Endothelial cell of umbilical vein (primary cell): Measurements from ENCODE around the gene RNLS. TPM values are rescaled to one million over a fixed set of nuclear protein-coding genes. Genes with fewer than 3 reads are reported as not detected.

ENCODE experiments used
- BruUV-seq: library from RNA; stranded (reverse); fragments of 400-500 nt; replicated peaks from 2 replicates; lab custom pipeline; 2021; lab: Mats Ljungman, UMichigan
- CTCF ChIA-PET: fragments of 300-600, 350-600 bp; sonication (Branson Sonifier 250); formaldehyde crosslinking; loops from one replicate; lab custom pipeline; 2021; ENCODE audit warnings: antibody characterized with exemption, inconsistent platforms; lab: Charles Lee
- POLR2A ChIA-PET: fragments of 300-600, 350-600 bp; sonication (Branson Sonifier 250); formaldehyde crosslinking; loops from one replicate; lab custom pipeline; 2021; ENCODE audit warnings: antibody characterized with exemption, inconsistent platforms; lab: Charles Lee
- DNase-seq: peaks from one replicate; pipeline ENCODE4 v3.0.0-alpha.2; 2011; ENCODE audit warnings: low read depth, low spot score
- FAIRE-seq: peaks from 2 replicates; lab custom pipeline; 2011; peaks lifted over from hg19 to GRCh38; lab: Jason Lieb, UNC
- H2AFZ ChIP-seq: 2 replicates; pipeline ENCODE4 v1.6.0; 2012; ENCODE audit warnings: low read depth, low read length, control low read depth, inconsistent platforms
- H3K27ac ChIP-seq: 2 replicates; pipeline ENCODE4 v1.5.1; 2011; ENCODE audit warnings: low read depth, mild to moderate bottlenecking, control low read depth, low read length, moderate library complexity; ENCODE audit not compliant: insufficient read depth
- H3K27me3 ChIP-seq, 2 experiments: 2 replicates each; pipeline versions ENCODE4 v1.6.0 to v1.6.1; 2011; ENCODE audit warnings: low read length in 2 of 2, mixed read lengths in 1 of 2; ENCODE audit not compliant: control insufficient read depth in 2 of 2, insufficient read depth in 2 of 2
- H3K36me3 ChIP-seq, 2 experiments: 2 replicates in 1 of 2; 3 replicates in 1 of 2; pipeline ENCODE4 v1.5.1; 2011; ENCODE audit warnings: low read length in 2 of 2, mild to moderate bottlenecking in 1 of 2, moderate library complexity in 1 of 2; ENCODE audit not compliant: control insufficient read depth in 2 of 2, insufficient read depth in 2 of 2; ENCODE audit errors: extremely low read depth in 1 of 2
- H3K4me1 ChIP-seq: 3 replicates; pipeline ENCODE4 v1.5.1; 2011; ENCODE audit warnings: mild to moderate bottlenecking, low read length; ENCODE audit not compliant: control insufficient read depth, insufficient read depth; ENCODE audit errors: extremely low read depth
- H3K4me2 ChIP-seq: 2 replicates; pipeline ENCODE4 v1.6.1; 2011; ENCODE audit warnings: low read length, control low read depth, mixed read lengths; ENCODE audit not compliant: insufficient read depth
- H3K4me3 ChIP-seq, 3 experiments: fragments of 200-600 bp in 1 of 3; sonication (generic), shearing (Covaris generic) in 1 of 3; replicated peaks in 1 of 3; 2 replicates each; pipeline ENCODE4 v1.5.1; 2011 to 2016; ENCODE audit warnings: control low read depth in 3 of 3, low read length in 3 of 3, mild to moderate bottlenecking in 2 of 3, inconsistent platforms in 1 of 3, low read depth in 1 of 3, moderate library complexity in 1 of 3; ENCODE audit not compliant: insufficient read depth in 1 of 3
- H3K79me2 ChIP-seq: 2 replicates; pipeline ENCODE4 v1.6.0; 2012; ENCODE audit warnings: low read length, inconsistent platforms; ENCODE audit not compliant: control insufficient read depth, insufficient read depth
- H3K9ac ChIP-seq: replicated peaks from 2 replicates; pipeline ENCODE3; 2011; ENCODE audit warnings: low read length, control low read depth; ENCODE audit not compliant: insufficient read depth; ENCODE audit errors: extremely low read depth
- H3K9me1 ChIP-seq: replicated peaks from 3 replicates; pipeline ENCODE4 v1.6.0; 2011; ENCODE audit warnings: mild to moderate bottlenecking, low read length; ENCODE audit not compliant: control insufficient read depth, insufficient read depth; ENCODE audit errors: extremely low read depth
- H3K9me3 ChIP-seq: replicated peaks from 2 replicates; pipeline ENCODE4 v1.5.1; 2012; ENCODE audit warnings: low read length, inconsistent platforms; ENCODE audit not compliant: control insufficient read depth, insufficient read depth
- H4K20me1 ChIP-seq: replicated peaks from 2 replicates; pipeline ENCODE3; 2011; ENCODE audit warnings: mild to moderate bottlenecking, low read length; ENCODE audit not compliant: control insufficient read depth, insufficient read depth; ENCODE audit errors: extremely low read depth
- EZH2 ChIP-seq: IDR thresholded peaks from 2 replicates; pipeline ENCODE4 v1.6.1; 2012; ENCODE audit warnings: borderline replicate concordance, low read depth, mild to moderate bottlenecking, moderate library complexity, low read length, inconsistent platforms; ENCODE audit not compliant: severe bottlenecking
- FOS ChIP-seq: IDR thresholded peaks from 2 replicates; pipeline ENCODE4 v1.6.1; 2011; ENCODE audit warnings: mild to moderate bottlenecking, low read length, moderate library complexity, borderline replicate concordance; ENCODE audit not compliant: insufficient read depth
- GATA2 ChIP-seq: IDR thresholded peaks from 2 replicates; pipeline ENCODE4 v1.7.0; 2011; ENCODE audit warnings: low read depth, mild to moderate bottlenecking, moderate library complexity, mixed read lengths, low read length; ENCODE audit not compliant: insufficient read length, insufficient read depth
- JUN ChIP-seq: IDR thresholded peaks from 2 replicates; pipeline ENCODE4 v1.6.1; 2011; ENCODE audit warnings: borderline replicate concordance, low read depth; ENCODE audit not compliant: insufficient read length, insufficient read depth
- MYC ChIP-seq: IDR thresholded peaks from one replicate; pipeline ENCODE4 v1.6.1; 2011; ENCODE audit warnings: mild to moderate bottlenecking, low read depth, low read length
- POLR2A ChIP-seq: IDR thresholded peaks from 2 replicates; pipeline ENCODE4 v1.6.1; 2012; ENCODE audit warnings: low read depth, mild to moderate bottlenecking, control low read depth, low read length
- POLR2AphosphoS5 ChIP-seq: IDR thresholded peaks from 2 replicates; pipeline ENCODE4 v1.6.1; 2012; ENCODE audit warnings: low read depth, mild to moderate bottlenecking, control low read depth, low read length, moderate library complexity; ENCODE audit not compliant: insufficient read depth
- dilution Hi-C: fragments of 300-500 bp; cut with MboI; formaldehyde crosslinking; loops from one replicate; pipeline ENCODE4 v1.15.0; 2019; ENCODE audit warnings: low sequenced_read_pairs; ENCODE audit not compliant: extremely low pct_ligation_motif_present
- intact Hi-C: fragments of 100-400 bp; cut with micrococcal nuclease; formaldehyde crosslinking; loops from one replicate; pipeline ENCODE4 v1.10.0; 2022
- polyA plus RNA-seq, 4 experiments: library from polyadenylated mRNA; depleted of rRNA in 3 of 4; stranded (reverse) in 3 of 4; unstranded in 1 of 4; fragments of >200 nt; gene quantifications; 2 replicates each; pipeline versions ENCODE4 v1.2.1 to v1.2.3, GENCODE V29; 2011 to 2012; ENCODE audit warnings: missing spikeins in 1 of 4
- total RNA-seq: library from RNA; stranded (reverse); gene quantifications from 2 replicates; pipeline ENCODE4 v1.2.3, GENCODE V29; 2021
- TF ChIP-seq, protein P1 (sequence below): IDR thresholded peaks from 2 replicates; pipeline ENCODE4 v1.6.1; 2011; ENCODE audit not compliant: insufficient read depth, insufficient read length
- TF ChIP-seq, protein P2 (sequence below), 2 donors: IDR thresholded peaks; 1 replicate in 1 of 2; 2 replicates in 1 of 2; pipeline ENCODE4 v1.5.1; 2011; ENCODE audit warnings: low read length in 2 of 2, mild to moderate bottlenecking in 2 of 2, moderate library complexity in 2 of 2, control low read depth in 1 of 2, inconsistent platforms in 1 of 2, low read depth in 1 of 2; ENCODE audit not compliant: insufficient read depth in 1 of 2; ENCODE audit errors: extremely low read depth in 1 of 2

The RNLS gene
- total and polyA plus RNA-seq, 2 donors (not counting 3 experiments of a cell fraction or from before 2014, with no cell fraction given), result 2.5 to 4.6 TPM

DNA sequence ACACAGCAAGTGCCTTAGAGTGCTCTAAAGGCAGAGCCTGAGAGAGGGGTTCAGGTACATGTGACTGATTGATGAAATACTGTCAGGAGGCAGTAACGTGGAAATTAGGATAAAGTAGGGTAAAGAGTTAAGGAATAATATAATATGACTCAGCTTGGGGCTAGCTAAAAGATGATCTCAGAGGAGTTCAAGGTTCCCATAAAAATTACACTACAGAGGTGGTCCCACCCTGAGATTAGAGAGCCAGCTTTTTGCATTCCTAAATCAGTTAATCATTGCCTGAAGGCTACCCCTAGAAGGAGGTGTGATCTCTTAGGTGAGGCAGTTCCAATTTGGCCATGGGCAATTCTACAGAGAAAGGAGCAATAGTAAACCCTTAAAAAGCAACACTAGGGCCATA is 9.3 kb upstream of the RNLS start:
- Histone ChIP-seq H3K9ac (no peak overlapping the region), H3K79me2 (no peaks in the 10 kb centered on the region), H3K4me1 (no peaks in the 10 kb centered on the region), H3K27me3 (no peaks in the 10 kb centered on the region), H3K4me2 (no peak overlapping the region), H3K9me1 (no peaks in the 10 kb centered on the region), H3K4me3 (no peak overlapping the region), H4K20me1 (no peaks in the 10 kb centered on the region), H3K27ac (no peak overlapping the region), H2AFZ (no peak overlapping the region), H3K9me3 (no peaks in the 10 kb centered on the region), H3K36me3 (no peaks in the 10 kb centered on the region)
- dilution Hi-C loops (no loop called here), intact Hi-C loops (no loop called here)
- FAIRE-seq (no peak), DNase-seq (no peak)
- ChIA-PET CTCF (interaction anchor here (1.8 kb wide), 1 partner anchor 9 kb away, joined by 8 read pairs; the partner anchor contains the start of gene RNLS), POLR2A (no interaction called here)
- TF ChIP-seq, protein P1, sequence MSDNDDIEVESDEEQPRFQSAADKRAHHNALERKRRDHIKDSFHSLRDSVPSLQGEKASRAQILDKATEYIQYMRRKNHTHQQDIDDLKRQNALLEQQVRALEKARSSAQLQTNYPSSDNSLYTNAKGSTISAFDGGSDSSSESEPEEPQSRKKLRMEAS, result no peak
- TF ChIP-seq GATA2 (no peak), FOS (no peak), MYC (no peak), EZH2 (no peak), POLR2A (no peak), JUN (no peak), POLR2AphosphoS5 (no peak)
- TF ChIP-seq, protein P2, sequence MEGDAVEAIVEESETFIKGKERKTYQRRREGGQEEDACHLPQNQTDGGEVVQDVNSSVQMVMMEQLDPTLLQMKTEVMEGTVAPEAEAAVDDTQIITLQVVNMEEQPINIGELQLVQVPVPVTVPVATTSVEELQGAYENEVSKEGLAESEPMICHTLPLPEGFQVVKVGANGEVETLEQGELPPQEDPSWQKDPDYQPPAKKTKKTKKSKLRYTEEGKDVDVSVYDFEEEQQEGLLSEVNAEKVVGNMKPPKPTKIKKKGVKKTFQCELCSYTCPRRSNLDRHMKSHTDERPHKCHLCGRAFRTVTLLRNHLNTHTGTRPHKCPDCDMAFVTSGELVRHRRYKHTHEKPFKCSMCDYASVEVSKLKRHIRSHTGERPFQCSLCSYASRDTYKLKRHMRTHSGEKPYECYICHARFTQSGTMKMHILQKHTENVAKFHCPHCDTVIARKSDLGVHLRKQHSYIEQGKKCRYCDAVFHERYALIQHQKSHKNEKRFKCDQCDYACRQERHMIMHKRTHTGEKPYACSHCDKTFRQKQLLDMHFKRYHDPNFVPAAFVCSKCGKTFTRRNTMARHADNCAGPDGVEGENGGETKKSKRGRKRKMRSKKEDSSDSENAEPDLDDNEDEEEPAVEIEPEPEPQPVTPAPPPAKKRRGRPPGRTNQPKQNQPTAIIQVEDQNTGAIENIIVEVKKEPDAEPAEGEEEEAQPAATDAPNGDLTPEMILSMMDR (IDR thresholded peaks at IDR 0.05; ENCODE audit: extremely low read depth in 1 of 2, insufficient read depth in 1 of 2, low read depth in 1 of 2, low read length in 2 of 2), result no peak
- no TSS peak for BruUV-seq
